ENCODE measurements around the gene PHETA1.

Gene PHETA1

DNA sequence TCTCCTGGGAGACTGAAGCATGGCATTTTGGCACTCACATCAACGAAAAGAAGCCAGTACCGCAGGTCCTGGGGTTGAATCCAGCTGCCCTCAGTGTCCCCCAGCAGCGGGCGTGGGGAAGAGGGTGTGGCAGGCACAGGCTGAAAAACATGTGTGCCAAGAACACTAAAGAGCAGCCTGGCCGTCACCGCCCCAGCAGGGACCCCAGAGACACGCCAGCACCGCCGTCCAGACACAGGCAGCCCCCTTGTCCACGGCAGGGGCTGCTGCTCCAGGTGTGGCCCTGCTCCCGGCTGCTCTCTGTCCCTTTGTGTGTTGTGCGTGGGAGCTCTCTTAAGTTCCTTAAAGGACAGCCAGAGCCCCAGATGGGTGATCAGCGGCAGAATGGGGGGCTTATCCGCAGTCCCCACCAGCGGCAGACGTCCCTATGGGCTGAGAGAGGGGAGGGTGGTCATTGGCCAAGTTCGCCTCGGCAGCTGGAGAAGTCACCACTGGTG is 556 bp downstream of the PHETA1 start:
- no peak for DNase-seq

DNA sequence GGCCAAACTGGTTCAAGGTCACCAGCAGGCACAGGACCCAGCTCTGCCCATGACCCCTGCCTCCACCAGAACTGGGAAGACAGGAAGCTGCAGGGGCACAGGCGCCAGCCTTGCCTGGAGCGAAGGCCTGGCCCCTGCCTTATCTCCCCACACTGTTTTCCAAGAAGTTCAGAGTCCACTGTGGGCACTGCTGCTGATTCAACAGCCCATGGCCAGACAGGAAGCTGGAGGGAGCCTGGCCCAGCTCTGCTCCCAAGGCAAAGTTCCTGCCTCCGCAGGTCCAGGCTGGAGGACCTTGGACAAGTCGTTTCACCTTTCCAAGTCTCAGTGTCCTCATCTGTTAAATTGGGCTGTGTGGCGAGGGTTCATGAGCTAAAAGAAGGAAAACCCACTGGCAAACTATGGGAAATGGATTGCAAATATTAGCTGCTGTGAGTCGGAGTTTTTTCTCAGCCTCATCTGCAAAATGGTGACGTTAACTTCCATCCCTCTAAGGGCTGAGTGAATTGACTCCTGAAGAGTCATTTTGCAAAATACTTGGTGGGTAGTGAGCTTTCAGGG is 1.2 kb downstream of the PHETA1 start:
- no peak for DNase-seq

- no peak for DNase-seq
Observed at GRCh38 chr12:111366583-111366982, 2.3 kb downstream of the PHETA1 start.

GRCh38 chr12:111366075-111366474 is 2.8 kb downstream of the PHETA1 start:
- no peak for DNase-seq

DNA sequence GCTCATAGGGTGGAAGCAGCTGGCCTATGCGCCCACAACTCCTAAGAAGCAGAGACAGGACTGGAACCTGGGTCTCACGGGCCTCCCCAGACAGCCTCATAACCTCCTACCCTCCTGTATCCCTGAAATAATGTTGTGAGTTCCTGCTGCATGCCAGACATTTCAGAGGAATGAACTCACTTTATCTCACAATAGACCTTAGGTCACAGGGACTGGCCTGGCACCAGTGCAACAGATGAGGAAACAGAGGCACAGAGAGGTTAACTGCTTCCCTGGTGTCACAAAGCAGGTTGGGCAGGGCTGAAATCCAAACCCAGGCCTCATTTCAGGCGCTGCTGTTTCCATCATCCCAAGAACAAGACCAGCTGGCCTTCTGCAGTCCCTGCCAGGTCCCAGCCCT is 5.3 kb downstream of the PHETA1 start:
- DNase-seq: no peak

- DNase-seq: no peak
Observed at GRCh38 chr12:111362687-111363475, 6.0 kb downstream of the PHETA1 start.

- no peak for DNase-seq
Observed at GRCh38 chr12:111361717-111362576, 6.9 kb downstream of the PHETA1 start.

DNA sequence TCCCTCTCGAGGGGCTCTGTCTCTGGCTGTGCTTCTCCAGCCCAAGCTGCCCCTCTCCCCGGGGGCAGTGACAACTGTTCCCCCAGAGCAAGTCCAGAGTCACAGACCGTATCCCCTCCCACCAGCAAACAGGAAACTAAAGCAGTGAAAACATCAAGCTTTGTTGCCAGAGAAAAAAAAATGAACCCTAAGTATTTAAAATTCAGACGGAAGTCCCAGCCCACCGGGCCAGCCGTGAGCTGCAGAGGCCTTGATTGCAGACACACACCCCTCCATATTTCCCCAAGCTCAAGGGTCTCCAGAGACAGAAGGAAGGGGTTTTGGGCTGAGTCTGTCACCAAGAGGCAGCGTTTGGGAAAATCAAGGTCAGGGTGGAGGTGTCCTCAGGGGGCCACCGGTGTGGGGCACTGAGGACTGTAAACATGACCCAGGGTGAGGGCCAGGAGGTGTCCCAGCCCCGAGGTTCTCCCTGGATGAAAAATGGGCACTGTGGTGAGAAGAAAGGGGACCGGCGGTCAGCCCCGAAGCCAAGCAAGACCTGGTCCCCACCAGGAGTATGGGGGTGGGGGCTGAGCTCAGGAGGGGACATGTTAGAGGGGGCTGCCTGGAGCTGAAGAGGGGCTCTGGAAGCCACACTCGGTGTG is 7.7 kb downstream of the PHETA1 start:
- DNase-seq: no peak

DNA sequence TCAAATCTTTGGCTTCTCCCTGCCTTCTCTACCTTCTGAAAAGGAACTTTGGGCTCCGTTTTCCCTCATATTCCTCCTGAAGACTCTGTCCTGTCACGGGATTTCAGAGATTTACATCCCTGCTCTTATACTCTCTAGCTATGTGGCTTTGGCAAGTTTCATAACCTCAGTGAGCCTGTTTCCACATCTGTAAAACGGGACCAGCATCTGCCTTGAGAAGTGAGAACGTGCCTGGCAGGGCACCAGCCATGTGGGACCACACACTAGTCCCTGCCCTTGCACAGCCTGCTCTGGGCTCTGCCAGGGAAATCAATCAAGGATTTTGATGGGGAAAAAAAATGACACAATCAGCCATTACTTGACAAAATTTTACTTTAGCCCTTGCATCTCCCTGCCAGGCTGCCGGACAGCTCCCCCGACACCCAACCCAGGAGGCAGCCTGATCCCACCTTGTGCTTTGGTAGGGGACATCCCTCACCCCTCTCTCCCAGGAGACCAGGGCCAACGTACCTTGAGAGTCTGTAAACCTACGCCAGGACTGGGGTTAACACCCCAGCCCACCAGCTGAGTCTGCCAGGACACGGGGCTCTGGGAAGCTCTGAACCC is 8.5 kb downstream of the PHETA1 start:
- no peak for DNase-seq

GRCh38 chr12:111359914-111360276 is 9.0 kb downstream of the PHETA1 start:
- no peak for DNase-seq

GRCh38 chr12:111359231-111359913 is 9.5 kb downstream of the PHETA1 start:
- no peak for DNase-seq

DNA sequence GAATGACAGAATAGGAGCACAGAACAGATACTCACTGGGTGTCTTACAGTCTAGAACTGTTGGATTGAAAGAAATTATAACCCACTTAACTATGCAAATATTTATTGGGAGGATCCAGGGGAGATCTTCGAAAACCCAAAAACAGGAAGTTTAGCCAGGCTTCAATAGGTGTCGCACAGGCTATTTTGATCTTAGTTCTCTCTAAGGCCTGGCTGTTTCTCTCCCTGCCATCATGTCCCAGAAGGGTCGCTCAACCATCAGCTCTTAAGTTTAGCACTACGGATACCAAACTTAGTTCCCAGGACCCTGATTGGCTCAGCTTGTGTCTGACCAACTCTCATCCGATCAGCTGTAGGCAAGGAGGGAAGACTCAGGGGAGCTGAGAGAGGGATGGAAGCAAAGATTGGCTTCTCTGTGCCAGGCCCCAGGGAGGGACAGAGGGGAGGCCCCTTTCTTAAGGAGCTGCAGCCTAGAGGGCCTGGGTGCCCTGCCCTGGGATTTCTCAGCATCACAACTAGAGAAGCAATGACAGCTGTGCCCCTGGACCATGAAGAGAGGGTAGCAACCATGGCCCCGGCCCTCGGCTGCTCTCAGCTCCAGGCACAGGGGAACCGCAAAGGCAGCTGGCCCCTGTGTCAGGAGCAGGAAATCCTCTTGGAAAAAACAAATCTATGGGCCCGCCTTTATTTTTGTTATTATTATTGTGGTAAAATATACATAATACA is 13.5 kb downstream of the PHETA1 start:
- no peak for DNase-seq

DNA sequence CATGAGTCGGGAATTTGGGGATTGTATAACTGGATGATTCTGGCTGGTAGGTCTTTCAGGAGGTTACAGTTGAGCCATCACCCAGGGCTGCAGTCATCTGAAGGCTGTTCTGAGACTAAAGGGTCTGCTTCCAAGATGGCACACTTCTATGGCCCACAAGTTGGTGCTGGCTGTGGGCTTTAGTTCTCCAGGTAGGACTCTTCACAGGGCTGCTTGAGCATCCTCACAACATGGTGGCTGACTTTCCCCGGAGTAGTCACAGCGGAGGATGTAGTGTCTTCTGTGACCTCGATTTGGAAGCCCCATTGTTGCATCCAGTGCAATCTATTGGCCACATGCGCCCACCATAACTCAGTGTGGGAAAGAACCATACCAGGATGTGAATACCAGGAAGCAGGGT is 14.4 kb downstream of the PHETA1 start:
- no peak for DNase-seq

GRCh38 chr12:111353603-111354295 is 15.1 kb downstream of the PHETA1 start:
- DNase-seq: no peak

DNA sequence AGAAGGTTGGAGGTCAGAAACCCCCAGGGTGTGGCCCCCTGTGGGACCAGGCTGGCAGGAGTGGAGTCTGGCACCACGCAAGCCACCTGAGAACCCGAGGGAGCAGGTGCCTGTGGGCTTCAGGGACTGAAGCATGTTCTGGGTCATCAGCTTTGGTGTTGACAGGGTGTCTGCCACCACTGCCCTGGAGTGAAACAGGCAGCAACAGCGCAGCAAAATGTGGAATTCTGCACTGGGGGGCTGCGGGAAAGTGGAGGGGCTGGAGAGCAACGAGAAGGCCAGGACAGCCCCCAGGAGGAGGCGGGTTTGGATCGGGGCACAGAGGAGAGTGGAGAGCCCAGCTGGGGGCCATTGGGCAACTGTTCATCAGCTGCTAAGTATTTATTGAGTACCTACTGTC is 15.9 kb downstream of the PHETA1 start:
- no peak for DNase-seq

- DNase-seq: no peak
Observed at GRCh38 chr12:111352296-111352993, 16.4 kb downstream of the PHETA1 start.

GRCh38 chr12:111351026-111351425 is 17.9 kb downstream of the PHETA1 start:
- no peak for DNase-seq

GRCh38 chr12:111349748-111350520 is 19.0 kb downstream of the PHETA1 start:
- no peak for DNase-seq

- no peak for DNase-seq
Observed at GRCh38 chr12:111349101-111349747, 19.7 kb downstream of the PHETA1 start.
